GM18526 (cell line): ENCODE measurements around the gene NUDC.

Experiments
- POLR2A ChIP-seq: IDR thresholded peaks from 3 replicates; pipeline ENCODE4 v1.6.1; 2011; ENCODE audit not compliant: insufficient read length; ENCODE audit errors: extremely low read depth

The NUDC gene

DNA sequence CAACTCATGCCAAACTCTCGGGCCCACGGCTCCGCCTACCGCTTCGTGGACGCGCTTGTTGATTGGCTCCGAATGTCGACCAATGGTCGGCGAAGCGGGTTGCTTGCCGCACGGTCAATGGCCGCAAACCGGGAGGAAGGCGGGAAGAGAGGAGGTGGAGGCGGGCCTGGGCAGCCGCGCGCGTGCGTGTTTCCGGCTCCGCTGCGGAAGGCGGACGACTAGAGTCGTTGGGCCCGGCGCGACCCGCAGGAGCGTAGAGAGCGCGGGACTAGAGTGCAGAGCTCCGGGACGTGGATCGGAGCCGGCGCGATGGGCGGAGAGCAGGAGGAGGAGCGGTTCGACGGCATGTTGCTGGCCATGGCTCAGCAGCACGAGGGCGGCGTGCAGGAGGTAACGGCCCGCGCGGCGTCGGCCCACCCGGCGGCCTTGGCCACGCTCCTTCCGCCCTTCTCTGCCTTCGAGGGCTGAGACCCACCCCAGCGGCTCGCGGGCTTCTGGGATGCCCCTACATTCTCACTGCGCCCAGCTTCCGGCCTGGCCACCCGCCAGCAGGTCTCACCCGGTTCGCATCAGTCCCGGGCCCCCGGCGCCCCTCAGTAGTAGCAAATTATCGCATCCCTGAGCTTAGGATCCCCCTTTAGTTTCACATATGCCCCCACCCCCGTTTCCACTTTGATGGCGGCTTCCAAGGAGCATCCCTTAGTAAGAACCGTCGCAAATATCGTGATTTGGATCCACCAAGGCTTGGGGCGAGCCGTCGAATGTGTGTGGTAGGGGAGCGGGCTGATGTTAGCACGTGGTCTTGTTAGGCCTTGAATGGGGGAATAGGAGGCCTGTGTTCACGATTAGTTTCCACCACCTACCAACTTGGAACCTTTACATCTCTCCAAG is at the start of gene NUDC:
NUDC (plus strand) TSS at position 204 of the 891 bp plus-strand sequence; CDS start at position 310, 106 bp downstream.
- TF ChIP-seq POLR2A: peak; percentile 87

DNA sequence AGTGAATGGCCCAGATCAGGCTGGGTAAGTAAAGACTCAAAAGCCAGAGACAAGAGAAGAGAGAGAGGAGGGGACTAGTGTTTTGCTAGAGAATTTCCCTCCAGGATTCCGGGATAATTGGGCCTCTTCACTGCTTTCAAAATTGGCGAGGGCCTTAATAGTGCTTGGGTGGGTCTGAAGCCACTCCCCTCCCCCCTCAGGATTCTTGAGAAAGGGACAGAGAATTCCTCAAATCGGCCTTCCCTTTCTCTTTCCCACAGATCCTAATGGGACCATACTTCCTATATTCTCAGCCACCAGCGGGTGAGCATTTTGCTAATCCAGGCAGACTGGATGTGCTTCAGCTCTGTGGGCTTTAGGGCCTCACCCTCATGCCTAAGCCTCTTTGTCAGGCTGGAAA is 46.6 kb upstream of the NUDC start:
- no peak for TF ChIP-seq POLR2A

DNA sequence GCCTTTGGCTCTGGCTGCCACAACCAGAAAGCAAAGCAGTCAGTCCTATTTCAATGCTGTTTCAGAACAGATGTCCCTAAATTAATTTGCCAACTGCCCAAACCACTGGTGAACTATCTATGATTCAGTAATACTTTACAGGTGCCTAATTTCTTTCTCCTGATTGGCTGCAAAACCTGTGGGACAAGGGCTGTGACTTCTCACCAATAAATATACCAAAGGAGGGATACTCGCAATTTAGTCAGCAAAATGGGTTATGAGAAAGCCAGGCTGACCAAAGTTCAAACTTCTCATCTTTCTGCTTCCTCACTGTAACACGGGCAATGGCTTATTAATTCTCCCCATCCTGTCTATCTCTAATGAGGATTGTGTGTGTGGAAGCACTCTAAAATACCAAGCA is 44.2 kb upstream of the NUDC start:
- TF ChIP-seq POLR2A: no peak

DNA sequence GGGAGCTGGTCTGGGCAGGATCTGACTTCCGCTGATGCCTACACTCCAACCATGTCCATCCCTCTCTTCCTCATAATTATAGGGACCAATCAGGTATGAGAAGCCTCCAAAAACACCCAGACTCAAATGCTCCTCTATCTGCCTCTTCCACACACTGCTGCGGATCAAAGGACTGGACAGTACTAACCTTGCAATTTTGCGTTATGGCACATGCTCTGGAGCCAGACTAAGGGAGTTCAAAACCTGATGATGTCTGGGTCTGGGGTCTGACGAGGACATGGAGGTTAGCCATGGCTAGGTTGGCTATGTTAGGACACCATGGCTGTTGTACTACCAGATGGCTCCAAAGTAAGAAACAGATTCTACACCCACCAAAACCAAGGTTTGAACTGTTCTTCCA is 41.8 kb upstream of the NUDC start:
- TF ChIP-seq POLR2A: no peak

DNA sequence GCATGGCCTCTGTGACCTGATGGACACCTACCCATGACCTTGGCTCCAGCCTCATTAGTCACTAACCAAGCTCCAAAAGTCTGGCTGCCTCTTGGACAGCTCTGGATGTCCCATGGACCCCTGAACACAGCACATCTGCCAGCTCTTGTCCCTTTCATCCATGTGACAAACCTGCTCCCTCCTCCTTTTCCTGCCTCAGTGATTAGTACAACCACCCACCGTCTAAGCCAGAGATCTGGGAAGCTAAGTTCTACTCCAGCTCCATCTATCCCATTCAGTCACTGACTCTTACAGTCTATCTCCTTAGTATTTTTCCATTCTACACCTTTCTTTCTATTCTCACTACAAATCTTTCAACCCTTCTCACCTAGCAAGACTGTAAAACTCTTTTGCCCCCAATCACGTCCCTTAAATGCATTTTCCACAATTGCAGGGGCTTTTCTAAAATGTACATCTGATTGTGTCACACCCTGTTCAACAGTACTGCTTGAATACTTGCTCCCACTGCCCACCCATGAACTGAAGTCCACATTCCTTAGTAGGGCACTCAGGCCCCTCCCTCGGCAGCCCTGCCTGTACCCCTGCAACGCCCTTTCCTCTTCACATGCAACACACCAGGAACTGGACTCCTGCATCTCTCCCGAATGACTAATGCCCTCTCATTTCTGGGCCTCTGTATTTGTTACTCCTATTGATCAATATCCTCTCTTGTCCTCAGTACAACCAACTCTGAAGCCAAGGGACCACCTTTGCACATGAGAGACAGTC is 38.7 kb upstream of the NUDC start:
- TF ChIP-seq POLR2A: no peak

DNA sequence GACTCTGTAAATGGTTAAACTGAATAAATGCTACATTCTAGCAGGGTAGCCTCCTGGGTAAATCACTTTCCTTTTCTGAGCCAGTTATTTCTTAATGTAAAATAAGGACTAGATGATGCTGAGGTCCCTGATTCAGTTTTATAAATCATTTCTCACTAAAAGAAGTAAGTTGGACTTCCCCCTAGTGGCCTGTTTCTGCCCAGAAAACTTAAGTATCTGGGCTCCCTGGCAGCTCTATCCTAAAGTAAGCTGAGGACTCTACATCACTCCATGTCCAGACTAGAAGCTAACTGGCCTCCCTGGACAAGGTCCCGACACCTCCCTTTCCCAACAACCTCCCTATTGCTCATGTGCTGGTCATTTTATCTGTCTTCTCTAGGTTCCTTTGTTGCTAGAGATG is 34.4 kb upstream of the NUDC start:
- TF ChIP-seq POLR2A: no peak

DNA sequence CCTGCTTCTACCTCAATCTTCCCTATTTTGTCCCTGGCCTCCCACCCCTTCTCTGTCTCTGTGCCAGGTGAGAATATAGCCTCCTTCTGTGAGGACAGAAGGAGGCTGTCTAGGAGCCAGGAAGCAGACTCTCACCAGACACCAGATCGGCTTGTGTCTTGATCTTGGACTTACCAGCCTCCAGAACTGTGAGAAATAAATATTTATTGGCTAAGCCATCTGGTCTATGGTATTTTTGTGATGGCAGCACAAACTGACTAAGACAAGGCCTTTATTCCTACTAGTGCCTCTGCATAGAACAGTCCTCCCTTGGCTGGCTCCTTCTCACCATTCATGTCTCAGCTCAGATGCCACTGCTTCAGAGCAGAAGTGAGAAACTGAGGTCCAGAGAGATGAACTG is 33.3 kb upstream of the NUDC start:
- no peak for TF ChIP-seq POLR2A

DNA sequence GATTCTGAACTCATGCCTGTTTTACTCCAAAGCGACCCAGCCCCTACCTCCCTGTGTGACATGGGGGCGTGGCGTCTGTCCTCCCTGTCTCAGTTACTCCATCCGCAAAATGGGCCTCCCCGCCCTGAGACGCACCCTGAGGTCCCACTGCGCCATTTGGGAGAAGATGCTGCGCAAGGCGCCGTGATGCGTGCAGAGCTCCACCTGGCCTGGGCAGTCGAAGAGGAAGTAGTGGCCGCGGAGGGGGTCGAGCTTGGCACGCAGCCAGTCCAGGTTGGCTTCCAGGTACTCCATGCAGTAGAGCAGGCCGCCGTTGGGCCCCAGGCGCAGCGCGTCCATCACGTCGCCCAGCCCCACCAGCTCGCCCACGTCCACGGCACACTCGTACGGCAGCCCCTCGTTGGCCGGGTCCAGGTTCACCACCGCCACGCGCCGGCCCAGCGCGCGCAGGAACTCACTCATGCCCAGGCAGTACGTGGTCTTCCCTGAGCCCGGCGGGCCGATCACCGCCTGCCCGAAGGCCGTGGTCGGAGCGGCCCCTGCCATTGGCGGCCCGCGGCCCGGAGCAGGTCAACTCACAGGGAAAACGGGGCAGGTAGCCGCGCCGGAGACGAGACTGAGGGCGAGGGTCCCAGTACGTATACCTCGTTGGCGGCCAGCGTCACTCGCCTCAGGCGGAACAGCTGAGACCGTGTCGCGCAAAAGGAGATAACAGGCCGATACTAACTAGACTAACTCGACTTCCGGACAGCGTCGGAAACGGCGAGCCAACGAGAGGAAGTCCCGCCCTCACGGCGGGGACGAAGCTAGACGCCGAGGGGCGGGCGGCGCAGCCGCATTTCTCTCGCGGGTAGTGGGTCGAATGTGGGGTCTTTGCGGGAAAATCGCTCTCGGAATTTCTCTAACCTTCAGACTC is 31.7 kb upstream of the NUDC start, which contains the start of gene GPN2:
GPN2 (minus strand) TSS at position 733 of the 916 bp plus-strand sequence; CDS start at position 546, 187 bp downstream.
- peak; percentile 81 for TF ChIP-seq POLR2A

DNA sequence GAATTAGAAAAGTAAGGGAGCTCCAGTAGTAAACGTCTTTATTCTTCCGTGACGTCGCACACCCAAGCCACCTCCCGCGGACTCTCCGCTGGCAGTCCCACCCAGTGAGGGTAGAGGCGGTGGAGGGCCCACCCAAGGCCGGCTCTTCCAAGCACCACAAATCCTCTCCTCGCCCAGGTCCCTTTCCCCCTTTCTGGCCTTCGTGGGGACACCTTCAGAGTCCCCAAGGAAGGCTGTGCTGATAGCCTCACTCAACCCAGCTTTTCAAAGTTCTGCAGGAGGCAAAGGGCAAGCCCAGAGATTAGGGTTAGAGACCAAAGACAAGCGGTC is 31.1 kb upstream of the NUDC start:
- TF ChIP-seq POLR2A: no peak

DNA sequence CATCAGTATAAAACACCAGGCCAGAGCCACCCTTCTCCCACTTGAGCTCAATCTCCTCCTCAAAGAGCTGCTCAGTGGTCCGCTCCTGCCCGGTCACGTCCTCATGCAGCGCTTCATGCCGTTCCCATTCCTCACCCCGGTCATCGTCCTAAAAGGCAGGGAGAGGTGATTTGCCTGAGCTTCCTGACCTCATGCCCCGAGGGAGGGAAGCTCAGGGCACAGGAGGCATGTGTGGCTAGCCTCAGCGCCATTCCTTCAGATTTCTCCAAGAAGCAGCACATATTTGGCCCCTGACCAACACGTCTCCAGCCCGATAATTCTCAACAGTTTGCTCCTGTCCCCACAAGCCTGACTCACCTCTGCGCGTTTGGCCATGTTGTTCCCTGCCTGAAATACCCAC is 27.3 kb upstream of the NUDC start:
- TF ChIP-seq POLR2A: no peak

DNA sequence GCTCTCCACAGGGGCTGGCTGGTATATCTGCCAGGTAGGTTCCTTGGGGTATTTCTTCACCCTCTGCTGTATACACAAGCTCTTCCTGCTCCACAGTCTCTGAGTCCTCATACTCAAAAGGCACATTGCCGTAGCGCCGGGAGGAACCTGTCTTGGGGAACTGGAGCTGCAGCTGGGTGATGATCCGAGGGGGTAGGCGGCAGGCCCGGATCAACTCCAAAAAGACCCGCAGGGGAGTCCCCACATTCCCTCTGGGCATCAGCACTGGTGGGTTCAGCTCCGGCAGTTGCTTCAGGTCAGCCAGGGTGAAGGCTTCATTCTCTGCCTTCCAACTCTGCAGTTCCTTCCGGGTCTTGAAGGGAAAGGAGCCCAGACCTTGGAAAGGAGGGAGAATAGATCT is 24.2 kb upstream of the NUDC start:
- no peak for TF ChIP-seq POLR2A

DNA sequence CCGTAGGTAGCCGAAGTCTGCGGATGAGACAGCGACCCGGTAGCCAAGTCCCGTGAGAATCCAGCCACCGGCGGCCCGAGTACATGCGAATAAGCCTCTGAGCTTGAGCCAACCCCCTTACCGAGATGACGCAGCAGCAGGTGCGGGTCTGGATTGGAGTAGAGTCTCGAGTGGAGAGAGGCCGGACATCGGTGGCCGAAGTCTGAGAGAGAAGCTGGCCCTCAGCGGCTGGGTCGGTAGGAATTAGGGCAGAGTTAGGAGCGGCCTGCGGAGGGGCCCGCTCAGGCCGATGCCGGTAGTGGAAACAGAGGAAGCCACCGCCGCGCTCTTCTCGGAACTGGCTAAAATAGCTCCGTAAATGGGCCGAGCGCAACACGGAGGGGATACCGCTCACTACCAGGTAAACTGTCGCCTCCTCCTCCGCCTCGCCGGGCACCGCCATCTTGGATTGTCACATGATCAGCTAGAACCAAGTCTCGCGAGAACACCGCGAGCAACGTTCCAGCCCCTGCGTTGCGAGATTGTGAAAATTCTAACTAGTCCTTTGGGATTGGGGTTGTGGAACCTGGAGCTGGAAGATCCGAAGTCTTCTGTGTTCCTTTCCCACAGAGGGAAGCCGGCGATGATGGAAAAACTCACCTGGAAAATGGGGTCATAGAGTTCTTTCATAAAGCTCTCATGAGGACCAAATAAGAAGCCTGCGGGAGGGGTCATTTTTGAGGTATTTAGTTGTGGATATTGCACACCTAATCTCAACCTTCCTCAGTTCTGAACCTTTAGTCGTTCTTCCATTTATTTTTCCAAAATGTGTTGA is 21.3 kb upstream of the NUDC start, which contains the start of gene GPATCH3:
GPATCH3 (minus strand) TSS at position 467 of the 814 bp plus-strand sequence; CDS start at position 442, 25 bp downstream.
- TF ChIP-seq POLR2A: peak; percentile 84

DNA sequence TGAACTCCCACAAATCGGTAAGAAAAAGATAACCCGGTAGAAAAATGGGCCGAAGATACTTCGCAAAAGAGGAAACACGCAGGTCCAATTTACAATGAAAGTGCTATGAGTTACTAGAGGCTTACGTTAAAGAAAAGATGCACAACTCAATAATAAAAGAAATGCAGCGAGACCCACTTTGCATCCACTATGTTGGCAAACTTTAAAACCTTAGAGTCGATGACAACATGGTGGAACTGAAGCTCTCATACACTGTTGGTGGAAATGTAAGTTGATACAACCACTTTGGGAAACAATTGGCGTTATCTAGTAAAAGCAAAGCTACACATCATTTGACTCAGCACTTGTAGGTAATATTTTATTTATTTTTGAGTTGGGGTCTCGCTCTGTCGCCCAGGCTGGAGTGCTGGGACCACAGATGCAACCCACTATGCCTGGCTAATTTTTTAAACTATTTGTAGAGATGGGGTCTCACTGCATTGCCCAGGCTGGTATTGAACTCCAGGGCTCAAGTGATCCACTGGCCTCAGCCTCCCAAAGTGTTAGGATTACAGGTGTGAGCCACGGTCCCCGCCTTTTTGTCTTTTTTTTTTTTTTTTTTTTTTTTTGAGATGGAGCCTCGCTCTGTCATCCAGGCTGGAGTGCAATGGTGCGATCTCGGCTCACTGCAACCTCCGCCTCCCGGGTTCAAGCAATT is 20.6 kb upstream of the NUDC start:
- TF ChIP-seq POLR2A: no peak

DNA sequence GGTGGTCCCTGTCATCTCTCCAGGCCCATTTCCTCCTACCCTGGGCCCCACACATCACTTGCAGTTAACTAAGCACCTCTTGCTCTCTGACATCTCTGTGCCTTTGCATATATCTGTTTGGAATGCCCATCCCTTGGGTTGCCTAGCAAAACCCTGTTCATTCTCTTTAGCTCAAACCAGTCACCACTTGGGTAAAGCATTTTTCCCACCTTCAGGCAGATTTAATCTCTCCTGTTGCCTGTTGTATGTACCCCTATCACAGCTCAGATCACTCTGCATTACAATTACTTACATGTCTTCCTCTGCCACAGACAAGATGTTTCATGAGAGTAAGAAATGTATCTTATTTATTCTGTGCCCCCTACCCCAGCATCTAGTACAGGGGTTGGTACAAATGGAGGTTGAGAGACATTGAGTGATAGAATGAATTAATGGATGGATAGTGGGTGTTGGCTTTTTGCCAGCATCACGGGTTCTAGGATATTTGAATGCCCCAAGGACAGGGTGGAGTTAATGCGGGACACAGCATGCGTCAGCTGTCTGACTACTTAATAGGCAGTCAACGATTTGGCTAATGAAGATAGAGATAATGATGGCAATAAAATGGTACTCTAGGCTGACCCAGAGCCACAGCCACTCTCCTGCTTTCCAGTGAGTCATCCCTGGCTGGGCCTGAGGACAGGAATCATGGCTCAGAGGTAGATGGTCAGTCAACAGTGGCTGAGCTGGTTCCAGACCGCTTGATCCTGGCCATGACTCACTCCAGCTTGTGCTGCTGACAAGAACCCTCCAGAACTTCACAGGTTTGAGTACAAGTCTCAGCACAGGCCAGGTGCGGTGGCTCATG is 14.2 kb upstream of the NUDC start:
- no peak for TF ChIP-seq POLR2A
